GM19463 (cell line): ENCODE data around the gene LTBP1.

ENCODE experiments used
- ATAC-seq: cut with Tn5 transposase; IDR thresholded peaks from one replicate; pipeline ENCODE4 v1.9.1; 2021; ENCODE audit warnings: mild to moderate bottlenecking, moderate library complexity; ENCODE audit not compliant: unreplicated experiment

Gene LTBP1

GRCh38 chr2:33395655-33396249, 449.0 kb downstream of the LTBP1 start:
- no peak for ATAC-seq

- ATAC-seq, result no peak
Observed at GRCh38 chr2:33404321-33404720, 457.6 kb downstream of the LTBP1 start.

- no peak for ATAC-seq
Observed at GRCh38 chr2:33406622-33407021, 459.9 kb downstream of the LTBP1 start.

GRCh38 chr2:33408109-33408508, 461.4 kb downstream of the LTBP1 start:
- ATAC-seq, result no peak

- no peak for ATAC-seq
Observed at GRCh38 chr2:33409417-33409955, 462.7 kb downstream of the LTBP1 start.

GRCh38 chr2:33411765-33412164, 465.0 kb downstream of the LTBP1 start:
- ATAC-seq, result no peak

- ATAC-seq, result no peak
Observed at GRCh38 chr2:33412920-33413319, 466.2 kb downstream of the LTBP1 start.

GRCh38 chr2:33419581-33420200, 472.9 kb downstream of the LTBP1 start:
- no peak for ATAC-seq

- ATAC-seq, result no peak
Observed at GRCh38 chr2:33420726-33421125, 474.0 kb downstream of the LTBP1 start.

GRCh38 chr2:33421820-33422219, 475.1 kb downstream of the LTBP1 start:
- no peak for ATAC-seq

- ATAC-seq, result no peak
Observed at GRCh38 chr2:33425161-33425560, 478.4 kb downstream of the LTBP1 start.

- ATAC-seq, result no peak
Observed at GRCh38 chr2:33425586-33426031, 478.9 kb downstream of the LTBP1 start.

GRCh38 chr2:33426666-33427231, 480.0 kb downstream of the LTBP1 start:
- ATAC-seq, result no peak

- no peak for ATAC-seq
Observed at GRCh38 chr2:33430077-33430476, 483.3 kb downstream of the LTBP1 start.

- no peak for ATAC-seq
Observed at GRCh38 chr2:33430856-33431255, 484.1 kb downstream of the LTBP1 start.

- no peak for ATAC-seq
Observed at GRCh38 chr2:33432871-33433270, 486.1 kb downstream of the LTBP1 start.

GRCh38 chr2:33433279-33434235, 486.8 kb downstream of the LTBP1 start:
- no peak for ATAC-seq

GRCh38 chr2:33435518-33435917, 488.8 kb downstream of the LTBP1 start:
- ATAC-seq, result no peak

GRCh38 chr2:33436083-33436482, 489.3 kb downstream of the LTBP1 start:
- no peak for ATAC-seq

GRCh38 chr2:33437297-33437696, 490.5 kb downstream of the LTBP1 start:
- ATAC-seq, result no peak

GRCh38 chr2:33437815-33438214, 491.1 kb downstream of the LTBP1 start:
- no peak for ATAC-seq
